K562 (cell line): Measurements from ENCODE around the gene RASD1. TPM values are rescaled to one million over a fixed set of nuclear protein-coding genes. Genes with fewer than 3 reads are reported as not detected.

Experiments
- ATAC-seq: fragments of 200-7000 bp; cut with Tn5 transposase; 3 replicates; pipeline ENCODE4 v1.9.1; 2020; ENCODE audit warnings: moderate library complexity
- BruUV-seq: library from RNA; stranded (reverse); fragments of 400-500 nt; replicated peaks from 2 replicates; lab custom pipeline; 2021; lab: Mats Ljungman, UMichigan
- CTCF ChIA-PET: fragments of 300-600 bp; formaldehyde crosslinking; extraction: SDS; loops from one replicate; lab custom pipeline; 2021; ENCODE audit warnings: low intra/inter-chr PET ratio; lab: Yijun Ruan, JAX
- POLR2A ChIA-PET: fragments of 300-600, 350-650 bp; sonication (Branson Sonifier 250); formaldehyde crosslinking; extraction: SDS; loops from one replicate; lab custom pipeline; 2021; ENCODE audit warnings: antibody characterized with exemption, inconsistent platforms; lab: Yijun Ruan, JAX
- DNase-seq, 4 experiments: peaks; one replicate each; pipeline versions ENCODE4 v3.0.0 to v3.0.0-alpha.2; 2011 to 2018; ENCODE audit warnings: low spot score in 3 of 4, mixed read lengths in 3 of 4; ENCODE audit errors: extremely low read depth in 1 of 4
- FAIRE-seq: peaks from 2 replicates; lab custom pipeline; 2011; peaks lifted over from hg19 to GRCh38; lab: Jason Lieb, UNC
- H2AFZ ChIP-seq: 2 replicates; pipeline ENCODE4 v1.6.0; 2011; ENCODE audit warnings: low read depth, low read length, control low read depth, inconsistent platforms
- H3K27ac ChIP-seq: fragments of 200-600 bp; 3 replicates; pipeline ENCODE4 v1.8.0; 2011; ENCODE audit warnings: low read depth, mild to moderate bottlenecking, control low read depth, inconsistent platforms, low read length, moderate library complexity, mixed read lengths; ENCODE audit errors: extremely low read depth
- H3K27me3 ChIP-seq, 2 experiments: fragments of 300-600 bp in 1 of 2; 2 replicates in 1 of 2; 3 replicates in 1 of 2; pipeline versions ENCODE4 v1.6.0 to v1.8.0; 2011; ENCODE audit warnings: inconsistent platforms in 2 of 2, low read length in 2 of 2, mild to moderate bottlenecking in 1 of 2, mixed read lengths in 1 of 2, moderate library complexity in 1 of 2; ENCODE audit not compliant: control insufficient read depth in 2 of 2, insufficient read depth in 2 of 2
- H3K36me3 ChIP-seq: fragments of 300-600 bp; 3 replicates; pipeline ENCODE4 v1.8.0; 2011; ENCODE audit warnings: mild to moderate bottlenecking, low read length, inconsistent platforms; ENCODE audit not compliant: control insufficient read depth, insufficient read depth
- H3K4me1 ChIP-seq, 2 experiments: fragments of 200-600 bp in 1 of 2; replicated peaks in 1 of 2; 2 replicates in 1 of 2; 3 replicates in 1 of 2; pipeline versions ENCODE4 v1.5.1 to v1.8.0; 2011; ENCODE audit warnings: inconsistent platforms in 2 of 2, low read length in 2 of 2, mild to moderate bottlenecking in 1 of 2, mixed read lengths in 1 of 2, moderate library complexity in 1 of 2; ENCODE audit not compliant: control insufficient read depth in 2 of 2, insufficient read depth in 2 of 2
- H3K4me2 ChIP-seq: 2 replicates; pipeline ENCODE4 v1.6.1; 2011; ENCODE audit warnings: low read length, control low read depth, inconsistent platforms, mixed read lengths; ENCODE audit not compliant: insufficient read depth
- H3K4me3 ChIP-seq: fragments of 200-600 bp; sonication (generic), shearing (Covaris generic); 2 replicates; pipeline ENCODE4 v1.5.1; 2016; ENCODE audit warnings: control low read depth, inconsistent platforms
- H3K79me2 ChIP-seq: fragments of 200-600 bp; 3 replicates; pipeline ENCODE4 v1.8.0; 2011; ENCODE audit warnings: low read length, inconsistent platforms; ENCODE audit not compliant: control insufficient read depth, insufficient read depth
- H3K9ac ChIP-seq, 2 experiments: 2 replicates each; pipeline versions ENCODE4 v1.6.0 to v1.6.1; 2011; ENCODE audit warnings: low read depth in 2 of 2, low read length in 2 of 2, control low read depth in 1 of 2, inconsistent platforms in 1 of 2, mild to moderate bottlenecking in 1 of 2, mixed read lengths in 1 of 2; ENCODE audit not compliant: insufficient read depth in 1 of 2
- H3K9me1 ChIP-seq: one replicate; pipeline ENCODE4 v1.6.0; 2011; ENCODE audit warnings: inconsistent platforms, mild to moderate bottlenecking, low read length, moderate library complexity; ENCODE audit not compliant: control insufficient read depth, insufficient read depth
- H3K9me3 ChIP-seq: replicated peaks from 2 replicates; pipeline ENCODE4 v1.5.1; 2011; ENCODE audit warnings: low read depth, low read length, inconsistent platforms; ENCODE audit not compliant: control insufficient read depth, insufficient read depth
- H4K20me1 ChIP-seq: replicated peaks from 2 replicates; pipeline ENCODE4 v1.6.1; 2011; ENCODE audit warnings: low read length, inconsistent platforms, mixed read lengths; ENCODE audit not compliant: control insufficient read depth, insufficient read depth
- CEBPG ChIP-seq, 3 experiments: fragments of 200-800 bp in 1 of 3; sonication (Bioruptor generic) in 1 of 3; sonication (generic) in 1 of 3; formaldehyde crosslinking in 1 of 3; IDR thresholded peaks in 2 of 3; conservative IDR thresholded peaks in 1 of 3; 2 replicates each; pipeline versions ENCODE4 v1.6.1 to v1.8.0; 2016 to 2022; ENCODE audit warnings: missing compliant biosample characterization in 2 of 3, missing genetic modification characterization in 2 of 3, mild to moderate bottlenecking in 1 of 3, missing genetic modification reagents in 1 of 3
- L3MBTL2 ChIP-seq: fragments of 450-650 bp; IDR thresholded peaks from 2 replicates; pipeline ENCODE4 v1.6.1; 2016; ENCODE audit warnings: mild to moderate bottlenecking, moderate library complexity
- NFE2 ChIP-seq: IDR thresholded peaks from 2 replicates; pipeline ENCODE4 v1.6.1; 2014; ENCODE audit warnings: antibody characterized with exemption, low read depth
- SRF ChIP-seq, 2 experiments: fragments of 250-450, 450-650 bp in 1 of 2; sonication (Bioruptor Pico) in 1 of 2; sonication (generic) in 1 of 2; formaldehyde crosslinking; IDR thresholded peaks; 2 replicates each; pipeline versions ENCODE4 v1.5.0 to v1.5.1; 2020 to 2022; ENCODE audit warnings: mild to moderate bottlenecking in 1 of 2, missing genetic modification reagents in 1 of 2
- YY1 ChIP-seq, 3 experiments: IDR thresholded peaks; 2 replicates each; pipeline ENCODE4 v1.6.1; 2011; ENCODE audit warnings: low read length in 2 of 3, mild to moderate bottlenecking in 2 of 3, moderate library complexity in 2 of 3, borderline replicate concordance in 1 of 3, control low read depth in 1 of 3, low read depth in 1 of 3; ENCODE audit not compliant: insufficient read depth in 3 of 3, insufficient replicate concordance in 2 of 3, control insufficient read depth in 1 of 3, insufficient read length in 1 of 3; ENCODE audit errors: extremely low read depth in 1 of 3
- WGBS: fragments of 100-300 bp; shearing (Covaris generic); methylation state at CpG from one replicate; pipeline ENCODE4 v1.1.6; 2016; ENCODE audit warnings: low coverage, mixed read lengths; ENCODE audit not compliant: insufficient coverage; ENCODE audit errors: missing lambda C conversion rate; 5-methylcytosine and 5-hydroxymethylcytosine counted together
- in situ Hi-C: fragments of 300-500 bp; cut with MboI; formaldehyde crosslinking; loops from 4 replicates; pipeline ENCODE4 v1.15.0; 2018; ENCODE audit warnings: inconsistent platforms, mixed read lengths
- intact Hi-C: fragments of 100-400 bp; cut with micrococcal nuclease; formaldehyde crosslinking; loops from 2 replicates; pipeline ENCODE4 v1.14.2; 2022
- polyA plus RNA-seq, 8 experiments: library from polyadenylated mRNA; depleted of rRNA in 4 of 8; stranded (reverse) in 5 of 8; unstranded in 3 of 8; fragments of >200 nt; fragmentation: Nextera tagmentation in 2 of 8; fragmentation: Illumina TruSeq in 1 of 8; extraction: Ambion mirVana in 2 of 8; extraction: Trizol in 1 of 8; gene quantifications; 2 replicates each; pipeline versions ENCODE4 v1.2.1 to v1.2.3, GENCODE V29; 2011 to 2014; ENCODE audit warnings: inconsistent platforms in 1 of 8, missing spikeins in 1 of 8
- small RNA-seq: library from RNA; depleted of rRNA; stranded (forward); fragments of <200 nt; gene quantifications from one replicate; pipeline ENCODE3, GENCODE V24; 2014
- total RNA-seq, 7 experiments: library from RNA; depleted of rRNA in 6 of 7; stranded (reverse); fragments of >200 nt in 6 of 7; fragmentation: Illumina TruSeq in 2 of 7; extraction: Trizol in 2 of 7; gene quantifications; 2 replicates each; pipeline versions ENCODE4 v1.2.1 to v1.2.3, GENCODE V29; 2011 to 2021; ENCODE audit warnings: low replicate concordance in 1 of 7

Gene RASD1
- total and polyA plus RNA-seq, 9 of the 15 experiments (the other 6 are each of a cell fraction or from before 2014, with no cell fraction given), result 0.11 TPM; not detected in 8

DNA sequence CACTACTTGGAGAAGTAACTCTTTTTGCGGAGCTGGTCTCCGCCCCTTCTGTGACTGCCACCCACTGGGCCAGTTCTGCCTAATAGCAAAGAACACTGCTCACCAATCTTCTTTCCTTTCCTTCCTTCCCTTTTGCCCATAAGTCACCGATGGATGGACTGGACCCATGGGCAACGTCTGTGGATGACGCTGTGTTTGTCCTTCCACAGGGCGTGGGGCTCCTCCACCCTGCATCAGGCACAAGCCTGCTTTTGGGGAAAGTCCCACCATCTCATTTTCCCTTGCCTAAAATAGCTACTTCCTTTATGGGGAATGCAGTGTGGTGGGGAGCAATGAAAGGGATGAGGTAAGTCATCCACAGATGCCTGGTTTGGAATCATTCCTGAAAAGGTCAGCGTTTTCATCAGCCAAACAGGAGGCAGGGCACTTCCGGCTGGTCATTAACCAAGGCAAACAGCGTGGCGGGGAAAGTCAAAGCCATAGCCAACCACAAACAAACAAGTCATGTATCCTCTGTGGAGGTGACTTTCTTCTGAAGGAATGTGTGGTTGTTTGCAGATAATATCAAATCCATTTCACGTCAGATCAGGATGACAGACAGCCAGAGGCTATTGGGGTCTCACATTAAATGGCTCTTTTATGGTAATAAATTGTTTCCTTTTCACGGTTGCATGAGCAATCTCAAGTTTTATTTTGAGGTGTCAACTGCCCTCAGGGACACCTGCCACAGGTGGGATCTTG lies 50.1 kb downstream of the RASD1 start (continued):
- TF ChIP-seq SRF (CRISPR knock-in tag; IDR thresholded peaks at IDR 0.05) (peak in 1 of 2 experiments; percentile 63; a peak in 1 of 4 replicates), CEBPG (CRISPR knock-in tag; IDR thresholded peaks at IDR 0.05) (no peak), CEBPG (tag; conservative IDR thresholded peaks at IDR 0.05 in 1 of 2, IDR thresholded peaks at IDR 0.05 in 1 of 2) (peak in 1 of 2 experiments; percentile 40; a peak in 1 of 4 replicates)

DNA sequence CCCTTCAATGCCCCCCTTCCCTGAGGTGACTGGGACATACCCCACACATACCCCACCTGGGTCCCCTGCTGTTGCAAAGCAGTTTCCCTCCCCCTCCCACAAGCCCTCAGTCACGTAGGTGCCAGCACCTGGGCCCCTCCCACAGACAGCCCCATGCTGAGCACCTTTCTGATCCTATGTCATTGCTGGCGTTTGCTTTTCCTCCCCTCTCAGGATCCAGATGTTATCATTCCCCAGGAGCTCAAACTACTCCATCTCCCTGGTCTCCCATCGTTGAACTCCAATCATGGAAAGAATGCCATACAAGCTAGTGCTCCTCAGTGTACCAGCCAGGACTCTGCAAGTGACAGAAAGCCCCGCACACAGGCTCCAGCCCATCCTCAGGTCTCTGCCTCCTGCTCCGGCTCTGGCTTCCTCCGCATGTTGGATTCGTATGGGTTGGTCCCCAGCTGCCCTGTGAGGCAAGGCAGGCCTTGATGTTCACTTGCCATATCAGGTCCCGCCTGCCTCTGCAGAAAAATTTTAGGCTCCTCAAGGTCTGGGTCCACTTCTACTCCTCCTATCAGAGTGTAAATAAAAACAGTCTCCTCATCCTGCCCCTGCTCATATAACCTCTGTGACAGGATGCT lies 50.8 kb downstream of the RASD1 start:
- DNase-seq, result no peak
- Histone ChIP-seq H2AFZ (no peak overlapping the region), H3K9me1 (no peaks in the 10 kb centered on the region)
- no peak for TF ChIP-seq YY1 (IDR thresholded peaks at IDR 0.05; ENCODE audit: borderline replicate concordance in 1 of 3, control insufficient read depth in 1 of 3, extremely low read depth in 1 of 3, insufficient read depth in 3 of 3, insufficient read length in 1 of 3, insufficient replicate concordance in 2 of 3, low read depth in 1 of 3, low read length in 2 of 3)
- TF ChIP-seq L3MBTL2, result no peak
- TF ChIP-seq NFE2, result no peak
- TF ChIP-seq, all 486 proteins: peak for 0
- H3K9me3 ChIP-seq, result no peaks in the 10 kb centered on the region; the same call in 1 of the 2 replicates
- no peak for FAIRE-seq
- ATAC-seq, result no peak
- no peaks in the 10 kb centered on the region for H3K79me2 ChIP-seq
- ChIA-PET POLR2A (interaction anchor here (0.7 kb wide), 1 partner anchor 530 kb away, joined by 3 read pairs; no protein-coding TSS in a partner anchor), CTCF (no interaction called here)
- no peak overlapping the region for H3K9ac ChIP-seq
- no peak overlapping the region for H3K4me2 ChIP-seq
- in situ Hi-C loops (no loop called here), intact Hi-C loops (loop anchor here (5.0 kb wide), 1 partner anchor 88 kb away; no protein-coding TSS in a partner anchor)
- peaks cover under 1 to 3% of the 10 kb centered on the region in 2 experiments; a peak in 3 of 5 replicates for H3K4me1 ChIP-seq
- WGBS, result 0% methylated on average over 6 of the region's 8 CpGs
- no TSS peak for BruUV-seq
- H4K20me1 ChIP-seq, result no peaks in the 10 kb centered on the region
- no peak overlapping the region for H3K4me3 ChIP-seq
- no peak overlapping the region for H3K27ac ChIP-seq
- H3K27me3 ChIP-seq, result peaks cover 14 to 43% of the 10 kb centered on the region in 2 experiments; a peak in 4 of 5 replicates
- no peaks in the 10 kb centered on the region for H3K36me3 ChIP-seq

Small RNA genes within 50 kb of the gene (small RNA-seq; reads per million reads assigned to genes)
- not detected for gene RF00019

Other genes with a start within 250 kb of the RASD1 start
- gene COPS3, start 215.1 kb downstream of the RASD1 start, total RNA-seq (2014; rRNA removed), result 92.4 and 95.2 TPM in 2 replicates
- 167 and 182 TPM in 2 replicates for gene COPS3, start 215.1 kb downstream of the RASD1 start, total RNA-seq (2014; rRNA removed; fragmentation: Illumina TruSeq; extraction: Trizol)
- 154 and 161 TPM in 2 replicates for gene COPS3, start 215.1 kb downstream of the RASD1 start, total RNA-seq (2015; rRNA removed; fragmentation: Illumina TruSeq; extraction: Trizol)
- 119 and 128 TPM in 2 replicates for gene COPS3, start 215.1 kb downstream of the RASD1 start, total RNA-seq (2021)
- 160 and 179 TPM in 2 replicates for gene COPS3, start 215.1 kb downstream of the RASD1 start, polyA plus RNA-seq (2011; rRNA removed)
- gene COPS3, start 215.1 kb downstream of the RASD1 start, polyA plus RNA-seq (2014; fragmentation: Illumina TruSeq; extraction: Trizol), result 162 and 170 TPM in 2 replicates
- gene COPS3, start 215.1 kb downstream of the RASD1 start, polyA plus RNA-seq (2014; fragmentation: Nextera tagmentation; extraction: Ambion mirVana), result 100 to 1,000 TPM; 284 to 295 TPM
- gene COPS3, start 215.1 kb downstream of the RASD1 start, polyA plus RNA-seq (2014; rRNA removed), result 118 and 126 TPM in 2 replicates
- 9.1 and 10.2 TPM in 2 replicates for gene NT5M, start 193.0 kb downstream of the RASD1 start, total RNA-seq (2014; rRNA removed)
- gene NT5M, start 193.0 kb downstream of the RASD1 start, total RNA-seq (2014; rRNA removed; fragmentation: Illumina TruSeq; extraction: Trizol), result 1.5 and 1.8 TPM in 2 replicates
- 3.4 and 4.0 TPM in 2 replicates for gene NT5M, start 193.0 kb downstream of the RASD1 start, total RNA-seq (2015; rRNA removed; fragmentation: Illumina TruSeq; extraction: Trizol)
- gene NT5M, start 193.0 kb downstream of the RASD1 start, total RNA-seq (2021), result 8.8 and 10.1 TPM in 2 replicates
- gene NT5M, start 193.0 kb downstream of the RASD1 start, polyA plus RNA-seq (2011; rRNA removed), result 4.9 and 9.1 TPM in 2 replicates
- gene NT5M, start 193.0 kb downstream of the RASD1 start, polyA plus RNA-seq (2014; fragmentation: Illumina TruSeq; extraction: Trizol), result 2.5 and 4.1 TPM in 2 replicates
- under 1 TPM; 0.24 to 0.43 TPM for gene NT5M, start 193.0 kb downstream of the RASD1 start, polyA plus RNA-seq (2014; fragmentation: Nextera tagmentation; extraction: Ambion mirVana)
- 8.2 and 9.6 TPM in 2 replicates for gene NT5M, start 193.0 kb downstream of the RASD1 start, polyA plus RNA-seq (2014; rRNA removed)
- gene MED9, start 19.4 kb downstream of the RASD1 start, total RNA-seq (2014; rRNA removed), result 13.4 and 19.0 TPM in 2 replicates
- gene MED9, start 19.4 kb downstream of the RASD1 start, total RNA-seq (2014; rRNA removed; fragmentation: Illumina TruSeq; extraction: Trizol), result 11.8 and 12.3 TPM in 2 replicates
- gene MED9, start 19.4 kb downstream of the RASD1 start, total RNA-seq (2015; rRNA removed; fragmentation: Illumina TruSeq; extraction: Trizol), result 11.7 and 12.7 TPM in 2 replicates
- gene MED9, start 19.4 kb downstream of the RASD1 start, total RNA-seq (2021), result 15.3 and 15.5 TPM in 2 replicates
- gene MED9, start 19.4 kb downstream of the RASD1 start, polyA plus RNA-seq (2011; rRNA removed), result 12.7 and 13.3 TPM in 2 replicates
- gene MED9, start 19.4 kb downstream of the RASD1 start, polyA plus RNA-seq (2014; fragmentation: Illumina TruSeq; extraction: Trizol), result 11.9 and 14.2 TPM in 2 replicates
- gene MED9, start 19.4 kb downstream of the RASD1 start, polyA plus RNA-seq (2014; fragmentation: Nextera tagmentation; extraction: Ambion mirVana), result 1 to 10 TPM; 2.2 to 2.4 TPM
- 15.8 and 16.1 TPM in 2 replicates for gene MED9, start 19.4 kb downstream of the RASD1 start, polyA plus RNA-seq (2014; rRNA removed)
- 32.8 and 62.4 TPM in 2 replicates for gene PEMT, start 95.3 kb upstream of the RASD1 start, total RNA-seq (2014; rRNA removed)
- 3.9 and 5.7 TPM in 2 replicates for gene PEMT, start 95.3 kb upstream of the RASD1 start, total RNA-seq (2014; rRNA removed; fragmentation: Illumina TruSeq; extraction: Trizol)
- gene PEMT, start 95.3 kb upstream of the RASD1 start, total RNA-seq (2015; rRNA removed; fragmentation: Illumina TruSeq; extraction: Trizol), result 14.1 and 15.0 TPM in 2 replicates
- 28.8 and 33.9 TPM in 2 replicates for gene PEMT, start 95.3 kb upstream of the RASD1 start, total RNA-seq (2021)
- 12.7 and 24.3 TPM in 2 replicates for gene PEMT, start 95.3 kb upstream of the RASD1 start, polyA plus RNA-seq (2011; rRNA removed)
- gene PEMT, start 95.3 kb upstream of the RASD1 start, polyA plus RNA-seq (2014; fragmentation: Illumina TruSeq; extraction: Trizol), result 13.6 and 24.8 TPM in 2 replicates
- gene PEMT, start 95.3 kb upstream of the RASD1 start, polyA plus RNA-seq (2014; fragmentation: Nextera tagmentation; extraction: Ambion mirVana), result 1 to 10 TPM; 1.4 to 7.9 TPM
- gene PEMT, start 95.3 kb upstream of the RASD1 start, polyA plus RNA-seq (2014; rRNA removed), result 26.7 and 36.4 TPM in 2 replicates
- 5.5 and 10.0 TPM in 2 replicates for gene RAI1, start 185.1 kb upstream of the RASD1 start, total RNA-seq (2014; rRNA removed)
- 5.1 and 5.5 TPM in 2 replicates for gene RAI1, start 185.1 kb upstream of the RASD1 start, total RNA-seq (2014; rRNA removed; fragmentation: Illumina TruSeq; extraction: Trizol)
- gene RAI1, start 185.1 kb upstream of the RASD1 start, total RNA-seq (2015; rRNA removed; fragmentation: Illumina TruSeq; extraction: Trizol), result 6.6 and 6.8 TPM in 2 replicates
- 19.9 and 20.4 TPM in 2 replicates for gene RAI1, start 185.1 kb upstream of the RASD1 start, total RNA-seq (2021)
- 3.7 and 3.8 TPM in 2 replicates for gene RAI1, start 185.1 kb upstream of the RASD1 start, polyA plus RNA-seq (2011; rRNA removed)
- 6.6 and 8.6 TPM in 2 replicates for gene RAI1, start 185.1 kb upstream of the RASD1 start, polyA plus RNA-seq (2014; fragmentation: Illumina TruSeq; extraction: Trizol)
- gene RAI1, start 185.1 kb upstream of the RASD1 start, polyA plus RNA-seq (2014; fragmentation: Nextera tagmentation; extraction: Ambion mirVana), result 1 to 10 TPM in 1 of 2 experiments, under 1 TPM in 1; 0.68 to 1.5 TPM
- gene RAI1, start 185.1 kb upstream of the RASD1 start, polyA plus RNA-seq (2014; rRNA removed), result 10.0 and 11.9 TPM in 2 replicates